GM12874 (cell line): ENCODE results near the gene GCN1.

Source experiments
- TF ChIP-seq, protein P1 (sequence below): IDR thresholded peaks from 2 replicates; pipeline ENCODE4 v1.5.1; 2011; ENCODE audit warnings: low read depth, mild to moderate bottlenecking, control low read depth, low read length, moderate library complexity; ENCODE audit not compliant: insufficient read depth

Gene GCN1

DNA sequence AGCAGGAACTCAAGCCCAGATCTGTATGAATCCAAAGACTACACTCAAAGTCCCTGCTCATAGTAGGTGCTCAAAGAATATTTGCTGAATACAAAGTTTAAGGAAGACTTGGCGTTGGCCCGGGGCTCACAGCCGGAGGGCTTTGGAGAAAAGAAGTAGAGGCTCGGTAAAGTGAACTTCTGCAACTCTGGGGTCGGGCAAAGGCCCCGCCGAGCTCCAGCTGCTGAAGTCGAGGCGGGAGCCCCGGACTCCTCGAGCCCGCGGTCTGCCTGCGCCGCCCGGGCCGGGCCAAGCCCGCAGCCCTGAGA, 335 bp downstream of the GCN1 start:
- TF ChIP-seq, protein P1, sequence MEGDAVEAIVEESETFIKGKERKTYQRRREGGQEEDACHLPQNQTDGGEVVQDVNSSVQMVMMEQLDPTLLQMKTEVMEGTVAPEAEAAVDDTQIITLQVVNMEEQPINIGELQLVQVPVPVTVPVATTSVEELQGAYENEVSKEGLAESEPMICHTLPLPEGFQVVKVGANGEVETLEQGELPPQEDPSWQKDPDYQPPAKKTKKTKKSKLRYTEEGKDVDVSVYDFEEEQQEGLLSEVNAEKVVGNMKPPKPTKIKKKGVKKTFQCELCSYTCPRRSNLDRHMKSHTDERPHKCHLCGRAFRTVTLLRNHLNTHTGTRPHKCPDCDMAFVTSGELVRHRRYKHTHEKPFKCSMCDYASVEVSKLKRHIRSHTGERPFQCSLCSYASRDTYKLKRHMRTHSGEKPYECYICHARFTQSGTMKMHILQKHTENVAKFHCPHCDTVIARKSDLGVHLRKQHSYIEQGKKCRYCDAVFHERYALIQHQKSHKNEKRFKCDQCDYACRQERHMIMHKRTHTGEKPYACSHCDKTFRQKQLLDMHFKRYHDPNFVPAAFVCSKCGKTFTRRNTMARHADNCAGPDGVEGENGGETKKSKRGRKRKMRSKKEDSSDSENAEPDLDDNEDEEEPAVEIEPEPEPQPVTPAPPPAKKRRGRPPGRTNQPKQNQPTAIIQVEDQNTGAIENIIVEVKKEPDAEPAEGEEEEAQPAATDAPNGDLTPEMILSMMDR: no peak

DNA sequence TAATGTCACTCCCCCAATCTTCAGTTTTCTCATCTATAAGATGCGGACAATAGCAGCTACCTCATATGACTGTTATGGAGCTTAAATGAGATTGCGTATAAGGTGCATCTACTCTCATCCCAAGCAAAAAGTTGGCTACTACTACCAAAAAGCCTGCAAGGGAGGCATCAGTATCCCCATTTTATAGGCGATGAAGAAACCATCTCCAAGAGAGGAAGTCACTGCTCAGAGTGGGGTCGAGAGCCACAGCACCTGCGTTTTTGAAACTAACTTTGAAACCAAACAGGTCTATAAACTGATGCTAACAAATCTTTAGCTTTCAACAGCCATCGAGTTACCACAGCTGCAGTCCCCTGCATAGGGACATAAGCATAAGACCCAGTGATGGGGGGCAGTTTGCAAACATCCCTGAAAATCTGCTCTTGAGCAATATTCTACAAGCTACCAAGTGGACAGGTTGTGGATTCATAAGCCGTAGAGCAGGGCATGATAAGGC, 3.5 kb downstream of the GCN1 start:
- TF ChIP-seq, protein P1: no peak

DNA sequence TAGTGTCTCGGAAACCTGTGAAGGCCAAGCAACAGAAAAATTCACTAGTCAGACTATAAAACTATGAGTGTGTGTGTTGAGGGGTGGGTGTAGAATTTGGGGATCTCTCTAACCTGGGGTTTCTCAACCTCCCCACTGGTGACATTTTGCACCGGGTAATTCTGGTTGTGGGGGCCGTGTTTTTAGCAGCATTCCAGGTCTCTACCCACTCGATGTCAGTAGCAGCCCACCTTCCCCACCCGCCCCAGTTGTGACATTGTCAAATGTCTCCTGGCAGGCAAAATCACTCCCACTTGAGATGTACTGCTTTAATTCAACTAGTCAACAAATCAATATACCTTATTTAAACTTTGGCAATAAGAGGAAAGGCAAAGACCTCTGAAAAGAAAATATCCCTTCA, 4.1 kb downstream of the GCN1 start:
- TF ChIP-seq, protein P1: no peak

DNA sequence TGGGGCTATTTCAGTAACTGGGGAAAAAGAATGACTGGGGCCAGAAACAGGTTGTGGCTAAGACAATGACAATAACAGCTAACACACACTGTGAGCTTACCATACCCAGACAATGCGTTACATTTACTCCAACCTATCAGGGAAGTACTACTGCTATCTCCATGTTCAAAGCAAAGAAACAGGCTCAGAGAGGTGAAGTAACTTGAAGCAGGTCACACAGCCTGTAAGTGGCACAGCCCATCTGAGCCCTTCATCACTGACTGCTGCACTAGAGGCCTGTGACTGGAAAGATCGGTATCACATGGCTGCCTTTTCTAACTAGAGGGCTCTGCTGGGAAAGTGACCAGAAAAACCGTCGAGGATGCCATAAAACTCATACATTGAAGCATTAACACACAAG, 7.9 kb downstream of the GCN1 start:
- TF ChIP-seq, protein P1: no peak

DNA sequence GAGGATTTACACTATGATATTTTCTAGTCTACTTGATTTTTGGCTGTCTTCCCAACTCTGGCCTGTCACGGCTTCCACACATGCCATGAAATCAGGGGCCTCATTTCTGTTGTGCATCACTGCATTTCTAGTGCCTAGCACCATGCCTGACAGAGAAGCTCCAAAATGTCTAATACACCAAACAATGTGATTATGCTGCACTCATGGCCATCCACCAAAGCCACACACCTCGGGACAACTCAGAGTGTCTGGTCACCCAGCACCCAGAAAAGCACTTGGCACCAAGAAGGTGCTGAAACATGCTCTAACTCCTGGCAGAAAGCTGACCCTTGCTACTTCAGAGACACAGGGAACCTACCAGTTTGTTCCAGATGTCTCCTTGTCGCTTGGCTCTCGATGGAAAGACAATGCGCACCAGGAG, 11.3 kb downstream of the GCN1 start:
- TF ChIP-seq, protein P1: no peak

DNA sequence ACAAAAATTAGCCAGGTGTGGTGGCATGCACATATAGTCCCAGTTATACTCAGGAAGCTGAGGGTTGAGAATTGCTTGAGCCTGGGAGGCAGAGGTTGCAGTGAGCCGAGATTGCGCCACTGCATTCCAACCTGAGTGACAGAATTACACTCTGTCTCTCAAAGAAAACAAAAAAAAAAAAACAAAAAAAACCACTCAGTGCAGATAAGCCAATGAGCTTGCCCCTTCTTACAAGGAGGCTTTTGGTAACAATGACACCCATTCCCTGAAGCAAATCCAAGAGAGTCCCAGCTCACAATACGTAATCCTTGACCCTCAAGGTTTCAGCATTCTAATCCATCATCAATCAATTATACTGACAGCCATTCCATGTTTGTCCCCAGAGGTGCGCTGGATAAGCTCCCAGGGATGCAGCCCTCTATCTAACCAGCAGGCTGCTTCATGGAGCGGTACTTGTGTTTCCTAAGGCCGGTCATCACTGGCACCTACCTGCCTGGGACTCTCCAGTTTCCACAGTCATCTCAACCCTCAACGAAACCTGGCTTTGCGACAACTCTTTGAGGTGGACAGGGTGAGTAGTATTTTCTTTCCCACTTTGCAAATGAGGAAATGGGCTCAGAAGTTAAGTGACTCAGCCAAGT, 12.4 kb downstream of the GCN1 start:
- TF ChIP-seq, protein P1: no peak

DNA sequence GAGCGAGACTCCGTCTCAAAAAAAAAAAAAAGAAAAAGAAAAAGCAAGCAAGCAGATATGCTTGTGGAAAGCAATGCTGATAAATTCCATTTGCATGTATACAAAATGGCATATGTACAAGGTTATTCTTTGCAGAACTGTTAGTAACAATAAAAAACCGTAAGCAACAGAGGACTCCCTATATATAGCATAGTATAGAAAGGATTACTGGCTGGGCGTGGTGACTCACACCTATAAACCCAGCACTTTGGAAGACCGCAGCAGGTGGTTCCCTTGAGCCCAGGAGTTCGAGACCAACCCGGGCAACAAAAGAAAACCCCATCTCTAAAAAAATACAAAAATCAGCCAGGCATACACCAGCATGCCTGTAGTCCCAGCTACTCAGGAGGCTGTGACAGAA, 13.5 kb downstream of the GCN1 start:
- TF ChIP-seq, protein P1: no peak

DNA sequence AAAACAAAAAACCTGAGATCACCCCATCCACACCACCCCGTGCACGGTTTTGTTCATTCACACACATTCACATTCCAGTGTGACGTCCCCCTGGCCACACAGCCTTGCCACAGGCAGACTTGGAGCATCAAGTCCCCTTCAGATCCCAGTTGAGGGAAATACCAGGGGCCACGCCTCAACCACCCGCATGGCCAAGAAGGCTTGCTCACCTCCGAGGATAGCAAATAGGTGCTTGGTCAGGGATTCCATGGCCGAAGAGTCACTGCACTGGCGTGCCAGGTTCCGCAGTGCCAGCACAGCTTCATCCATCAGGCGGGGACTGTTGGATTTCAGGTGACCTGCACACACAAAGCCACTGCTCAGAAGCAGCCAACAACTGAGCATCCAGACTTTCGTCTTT, 19.0 kb downstream of the GCN1 start:
- TF ChIP-seq, protein P1: no peak
